ENCODE measurements around the gene CTRB1. TPM values are rescaled to one million over a fixed set of nuclear protein-coding genes. Genes with fewer than 3 reads are reported as not detected.
"Not testable (repeated sequence)": the region's sequence is repeated elsewhere in the genome, so short reads cannot be mapped to it uniquely, and the experiment has no call there.

The CTRB1 gene
- polyA plus RNA-seq, 5 donors, result 0.09 to 0.12 TPM; not detected in 3

DNA sequence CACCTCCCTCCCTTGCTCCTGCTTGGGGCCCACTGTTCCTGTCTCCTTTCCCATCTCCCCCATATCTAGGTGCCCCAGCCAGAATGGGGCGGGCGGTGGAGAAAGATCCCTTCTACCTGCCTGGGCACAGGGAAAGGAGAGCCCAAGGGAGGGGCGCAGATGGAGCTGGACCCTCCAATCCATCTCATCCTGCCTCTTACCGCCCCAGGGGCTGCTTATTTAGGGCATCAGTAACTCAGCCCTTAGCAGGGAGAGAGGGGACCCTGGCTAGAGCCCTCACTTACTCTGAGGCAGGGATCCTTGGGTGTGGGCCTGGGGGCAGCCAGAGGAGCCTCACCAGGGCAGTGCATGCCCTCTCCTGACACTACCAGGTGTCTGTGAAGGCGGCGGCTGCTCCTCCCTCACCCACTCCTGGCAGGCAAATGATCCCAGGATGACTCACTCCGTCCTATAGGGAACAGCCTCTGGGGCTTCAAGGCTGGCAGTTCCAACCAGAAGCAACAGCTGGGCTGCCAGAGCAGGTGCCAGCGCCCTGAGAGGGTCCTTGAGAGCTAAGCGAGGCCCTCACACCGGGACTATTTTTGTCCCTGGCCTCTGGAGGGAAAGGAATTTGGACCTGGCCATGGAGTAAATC, 49.0 kb downstream of the CTRB1 start:
- no peak for DNase-seq

DNA sequence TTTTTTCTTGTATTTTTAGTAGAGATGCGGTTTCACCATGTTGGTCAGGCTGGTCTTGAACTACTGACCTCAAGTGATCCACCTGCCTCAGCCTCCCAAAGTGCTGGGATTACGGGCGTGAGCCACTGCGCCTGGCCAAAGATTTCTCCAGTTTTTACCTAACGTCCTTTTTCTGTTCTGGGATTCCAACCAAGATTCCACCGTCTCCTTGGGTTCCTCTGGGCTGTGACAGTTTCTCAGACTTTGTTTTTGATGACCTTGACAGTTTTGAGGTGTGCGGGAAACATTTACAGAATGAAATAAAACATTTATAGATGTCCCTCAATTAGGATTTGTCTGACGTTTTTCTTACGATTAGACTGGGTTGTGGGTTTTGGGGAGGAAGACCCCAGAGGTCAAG, 50.6 kb downstream of the CTRB1 start:
- DNase-seq, result not testable (repeated sequence)

- DNase-seq, result no peak
These were observed 52.8 kb downstream of the CTRB1 start for GRCh38 chr16:75271441-75272096.

DNA sequence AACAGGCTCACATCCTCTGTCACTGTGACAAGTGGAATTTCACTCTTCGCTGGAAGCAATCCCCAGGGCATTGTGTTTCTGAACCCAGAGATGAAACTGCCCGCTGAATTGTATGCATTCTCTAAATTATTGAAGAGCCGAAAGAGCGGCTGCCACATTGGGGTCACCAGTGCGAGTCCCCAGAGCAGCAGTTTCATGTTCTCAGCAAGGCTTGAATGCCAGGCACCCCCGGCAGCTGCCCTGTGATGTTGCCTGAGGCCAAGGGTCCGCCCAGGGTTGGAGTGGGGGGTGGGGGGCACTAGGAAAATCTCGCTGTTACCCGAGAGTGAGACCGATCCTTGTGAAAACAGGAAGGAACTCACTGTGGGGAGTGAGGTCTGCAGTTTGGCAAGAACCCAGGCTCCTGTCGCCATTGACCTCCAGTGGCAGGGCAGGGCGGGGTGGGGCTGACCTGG, 53.3 kb downstream of the CTRB1 start:
- no peak for DNase-seq

GRCh38 chr16:75272629-75273028, 53.8 kb downstream of the CTRB1 start:
- DNase-seq, result not testable (repeated sequence)

- no peak for DNase-seq
These were observed 54.5 kb downstream of the CTRB1 start for GRCh38 chr16:75273054-75273925.

Other genes with a start within 250 kb of the CTRB1 start
- 100 to 1,000 TPM in 2 of 5 donors, 10 to 100 TPM in 3; 86.0 to 125 (median 95.3) TPM for gene WDR59, start 233.9 kb upstream of the CTRB1 start, polyA plus RNA-seq (ENCODE audit: insufficient read depth in 1 of 5, insufficient read length in 5 of 5, low replicate concordance in 1 of 5)
- 10 to 100 TPM; 40.9 to 55.2 (median 48.4) TPM for gene ZNRF1, start 220.0 kb upstream of the CTRB1 start, polyA plus RNA-seq (ENCODE audit: insufficient read depth in 1 of 5, insufficient read length in 5 of 5, low replicate concordance in 1 of 5)
- gene LDHD, start 102.2 kb upstream of the CTRB1 start, polyA plus RNA-seq (ENCODE audit: insufficient read depth in 1 of 5, insufficient read length in 5 of 5, low replicate concordance in 1 of 5), result 1 to 10 TPM; 1.7 to 3.4 (median 3.1) TPM
- 10 to 100 TPM; 18.6 to 30.5 (median 22.0) TPM for gene ZFP1, start 70.5 kb upstream of the CTRB1 start, polyA plus RNA-seq (ENCODE audit: insufficient read depth in 1 of 5, insufficient read length in 5 of 5, low replicate concordance in 1 of 5)
- not detected for gene CTRB2, start 11.8 kb upstream of the CTRB1 start, polyA plus RNA-seq (ENCODE audit: insufficient read depth in 1 of 5, insufficient read length in 5 of 5, low replicate concordance in 1 of 5)
- 10 to 100 TPM; 32.6 to 76.2 (median 54.7) TPM for gene BCAR1, start 32.6 kb downstream of the CTRB1 start, polyA plus RNA-seq (ENCODE audit: insufficient read depth in 1 of 5, insufficient read length in 5 of 5, low replicate concordance in 1 of 5)
- 100 to 1,000 TPM; 139 to 173 (median 147) TPM for gene CFDP1, start 214.5 kb downstream of the CTRB1 start, polyA plus RNA-seq (ENCODE audit: insufficient read depth in 1 of 5, insufficient read length in 5 of 5, low replicate concordance in 1 of 5)
- gene TMEM170A, start 245.7 kb downstream of the CTRB1 start, polyA plus RNA-seq (ENCODE audit: insufficient read depth in 1 of 5, insufficient read length in 5 of 5, low replicate concordance in 1 of 5), result 10 to 100 TPM; 27.5 to 42.3 (median 37.3) TPM